K562 (cell line): ENCODE results near the gene LAMA5. TPM values are rescaled to one million over a fixed set of nuclear protein-coding genes. Genes with fewer than 3 reads are reported as not detected.

ENCODE experiments used
- ATAC-seq: fragments of 200-7000 bp; cut with Tn5 transposase; 3 replicates; pipeline ENCODE4 v1.9.1; 2020; ENCODE audit warnings: moderate library complexity
- BruUV-seq: library from RNA; stranded (reverse); fragments of 400-500 nt; replicated peaks from 2 replicates; lab custom pipeline; 2021; lab: Mats Ljungman, UMichigan
- CTCF ChIA-PET: fragments of 300-600 bp; formaldehyde crosslinking; extraction: SDS; loops from one replicate; lab custom pipeline; 2021; ENCODE audit warnings: low intra/inter-chr PET ratio; lab: Yijun Ruan, JAX
- POLR2A ChIA-PET: fragments of 300-600, 350-650 bp; sonication (Branson Sonifier 250); formaldehyde crosslinking; extraction: SDS; loops from one replicate; lab custom pipeline; 2021; ENCODE audit warnings: antibody characterized with exemption, inconsistent platforms; lab: Yijun Ruan, JAX
- DNase-seq, 4 experiments: peaks; one replicate each; pipeline versions ENCODE4 v3.0.0 to v3.0.0-alpha.2; 2011 to 2018; ENCODE audit warnings: low spot score in 3 of 4, mixed read lengths in 3 of 4; ENCODE audit errors: extremely low read depth in 1 of 4
- FAIRE-seq: peaks from 2 replicates; lab custom pipeline; 2011; peaks lifted over from hg19 to GRCh38; lab: Jason Lieb, UNC
- H2AFZ ChIP-seq: 2 replicates; pipeline ENCODE4 v1.6.0; 2011; ENCODE audit warnings: low read depth, low read length, control low read depth, inconsistent platforms
- H3K27ac ChIP-seq: fragments of 200-600 bp; 3 replicates; pipeline ENCODE4 v1.8.0; 2011; ENCODE audit warnings: low read depth, mild to moderate bottlenecking, control low read depth, inconsistent platforms, low read length, moderate library complexity, mixed read lengths; ENCODE audit errors: extremely low read depth
- H3K27me3 ChIP-seq, 2 experiments: fragments of 300-600 bp in 1 of 2; 2 replicates in 1 of 2; 3 replicates in 1 of 2; pipeline versions ENCODE4 v1.6.0 to v1.8.0; 2011; ENCODE audit warnings: inconsistent platforms in 2 of 2, low read length in 2 of 2, mild to moderate bottlenecking in 1 of 2, mixed read lengths in 1 of 2, moderate library complexity in 1 of 2; ENCODE audit not compliant: control insufficient read depth in 2 of 2, insufficient read depth in 2 of 2
- H3K36me3 ChIP-seq: fragments of 300-600 bp; 3 replicates; pipeline ENCODE4 v1.8.0; 2011; ENCODE audit warnings: mild to moderate bottlenecking, low read length, inconsistent platforms; ENCODE audit not compliant: control insufficient read depth, insufficient read depth
- H3K4me1 ChIP-seq, 2 experiments: fragments of 200-600 bp in 1 of 2; replicated peaks in 1 of 2; 2 replicates in 1 of 2; 3 replicates in 1 of 2; pipeline versions ENCODE4 v1.5.1 to v1.8.0; 2011; ENCODE audit warnings: inconsistent platforms in 2 of 2, low read length in 2 of 2, mild to moderate bottlenecking in 1 of 2, mixed read lengths in 1 of 2, moderate library complexity in 1 of 2; ENCODE audit not compliant: control insufficient read depth in 2 of 2, insufficient read depth in 2 of 2
- H3K4me2 ChIP-seq: 2 replicates; pipeline ENCODE4 v1.6.1; 2011; ENCODE audit warnings: low read length, control low read depth, inconsistent platforms, mixed read lengths; ENCODE audit not compliant: insufficient read depth
- H3K4me3 ChIP-seq: fragments of 200-600 bp; sonication (generic), shearing (Covaris generic); 2 replicates; pipeline ENCODE4 v1.5.1; 2016; ENCODE audit warnings: control low read depth, inconsistent platforms
- H3K79me2 ChIP-seq: fragments of 200-600 bp; 3 replicates; pipeline ENCODE4 v1.8.0; 2011; ENCODE audit warnings: low read length, inconsistent platforms; ENCODE audit not compliant: control insufficient read depth, insufficient read depth
- H3K9ac ChIP-seq, 2 experiments: 2 replicates each; pipeline versions ENCODE4 v1.6.0 to v1.6.1; 2011; ENCODE audit warnings: low read depth in 2 of 2, low read length in 2 of 2, control low read depth in 1 of 2, inconsistent platforms in 1 of 2, mild to moderate bottlenecking in 1 of 2, mixed read lengths in 1 of 2; ENCODE audit not compliant: insufficient read depth in 1 of 2
- H3K9me1 ChIP-seq: one replicate; pipeline ENCODE4 v1.6.0; 2011; ENCODE audit warnings: inconsistent platforms, mild to moderate bottlenecking, low read length, moderate library complexity; ENCODE audit not compliant: control insufficient read depth, insufficient read depth
- H3K9me3 ChIP-seq: replicated peaks from 2 replicates; pipeline ENCODE4 v1.5.1; 2011; ENCODE audit warnings: low read depth, low read length, inconsistent platforms; ENCODE audit not compliant: control insufficient read depth, insufficient read depth
- H4K20me1 ChIP-seq: replicated peaks from 2 replicates; pipeline ENCODE4 v1.6.1; 2011; ENCODE audit warnings: low read length, inconsistent platforms, mixed read lengths; ENCODE audit not compliant: control insufficient read depth, insufficient read depth
- HCFC1 ChIP-seq: IDR thresholded peaks from 2 replicates; pipeline ENCODE4 v1.6.1; 2012; ENCODE audit warnings: low read depth, low read length, improper control_type of control experiment
- POLR2A ChIP-seq: fragments of 450-650 bp; conservative IDR thresholded peaks from 2 replicates; pipeline ENCODE4 v1.6.1; 2016
- POLR2G ChIP-seq: fragments of 200-400 bp; formaldehyde crosslinking; IDR thresholded peaks from 2 replicates; pipeline ENCODE4 v1.6.1; 2017; ENCODE audit warnings: low read depth, mild to moderate bottlenecking, antibody characterized with exemption, low read length, moderate library complexity
- PTBP1 ChIP-seq: fragments of 200-400 bp; formaldehyde crosslinking; IDR thresholded peaks from 2 replicates; pipeline ENCODE4 v1.6.1; 2017; ENCODE audit warnings: low read depth, low read length
- RBFOX2 ChIP-seq: fragments of 200-400 bp; formaldehyde crosslinking; IDR thresholded peaks from 2 replicates; pipeline ENCODE4 v1.6.1; 2017; ENCODE audit warnings: low read depth, mild to moderate bottlenecking, low read length, moderate library complexity
- RBM22 ChIP-seq: fragments of 200-400 bp; formaldehyde crosslinking; IDR thresholded peaks from 2 replicates; pipeline ENCODE4 v1.6.1; 2018; ENCODE audit warnings: low read length, low read depth; ENCODE audit not compliant: poor library complexity, severe bottlenecking
- ZBTB33 ChIP-seq: sonication (generic); formaldehyde crosslinking; IDR thresholded peaks from 2 replicates; pipeline ENCODE4 v1.8.1; 2023; ENCODE audit warnings: mild to moderate bottlenecking, missing genetic modification reagents
- ZZZ3 ChIP-seq: fragments of 450-650 bp; IDR thresholded peaks from 2 replicates; pipeline ENCODE4 v1.6.1; 2016; ENCODE audit warnings: antibody characterized with exemption, mild to moderate bottlenecking, moderate library complexity
- WGBS: fragments of 100-300 bp; shearing (Covaris generic); methylation state at CpG from one replicate; pipeline ENCODE4 v1.1.6; 2016; ENCODE audit warnings: low coverage, mixed read lengths; ENCODE audit not compliant: insufficient coverage; ENCODE audit errors: missing lambda C conversion rate; 5-methylcytosine and 5-hydroxymethylcytosine counted together
- in situ Hi-C: fragments of 300-500 bp; cut with MboI; formaldehyde crosslinking; loops from 4 replicates; pipeline ENCODE4 v1.15.0; 2018; ENCODE audit warnings: inconsistent platforms, mixed read lengths
- intact Hi-C: fragments of 100-400 bp; cut with micrococcal nuclease; formaldehyde crosslinking; loops from 2 replicates; pipeline ENCODE4 v1.14.2; 2022
- polyA plus RNA-seq, 8 experiments: library from polyadenylated mRNA; depleted of rRNA in 4 of 8; stranded (reverse) in 5 of 8; unstranded in 3 of 8; fragments of >200 nt; fragmentation: Nextera tagmentation in 2 of 8; fragmentation: Illumina TruSeq in 1 of 8; extraction: Ambion mirVana in 2 of 8; extraction: Trizol in 1 of 8; gene quantifications; 2 replicates each; pipeline versions ENCODE4 v1.2.1 to v1.2.3, GENCODE V29; 2011 to 2014; ENCODE audit warnings: inconsistent platforms in 1 of 8, missing spikeins in 1 of 8
- total RNA-seq, 7 experiments: library from RNA; depleted of rRNA in 6 of 7; stranded (reverse); fragments of >200 nt in 6 of 7; fragmentation: Illumina TruSeq in 2 of 7; extraction: Trizol in 2 of 7; gene quantifications; 2 replicates each; pipeline versions ENCODE4 v1.2.1 to v1.2.3, GENCODE V29; 2011 to 2021; ENCODE audit warnings: low replicate concordance in 1 of 7

The LAMA5 gene
- total and polyA plus RNA-seq, 9 of the 15 experiments (the other 6 are each of a cell fraction or from before 2014, with no cell fraction given): 0.31 to 101 (median 7.8) TPM

GRCh38 chr20:62391165-62392076, 24.3 kb upstream of the LAMA5 start:
- peaks cover 41% of the 10 kb centered on the region for H3K36me3 ChIP-seq
- peaks cover 12% of the 10 kb centered on the region for H3K9me1 ChIP-seq
- H3K27ac ChIP-seq: no peak overlapping the region
- H3K9me3 ChIP-seq: no peaks in the 10 kb centered on the region
- ATAC-seq (no peak), FAIRE-seq (no peak), DNase-seq (no peak)
- intact Hi-C loops (no loop called here), in situ Hi-C loops (no loop called here)
- BruUV-seq: no TSS peak
- peaks cover 9% of the 10 kb centered on the region for H4K20me1 ChIP-seq
- H3K79me2 ChIP-seq: peaks cover 35% of the 10 kb centered on the region
- H3K4me2 ChIP-seq: no peak overlapping the region
- TF ChIP-seq POLR2A (peak; percentile 10; the same call in 1 of the 2 replicates), ZBTB33 (CRISPR knock-in tag) (peak; percentile 92), ZZZ3 (no peak), POLR2G (peak; percentile 75), PTBP1 (0 out of 2 replicates have a peak, but pooled peaks have one; percentile 45), RBM22 (peak; percentile 76), RBFOX2 (peak; percentile 43; the same call in 1 of the 2 replicates), HCFC1 (no peak)
- peaks cover 11 to 63% of the 10 kb centered on the region in 2 experiments; a peak in 4 of 5 replicates for H3K4me1 ChIP-seq
- H3K27me3 ChIP-seq: no peaks in the 10 kb centered on the region
- no peak overlapping the region for H3K9ac ChIP-seq
- ChIA-PET CTCF (no interaction called here), POLR2A (interaction anchor here (0.7 to 5.1 kb wide), 4 partner anchors 10 to 27 kb away, joined by 3 to 28 read pairs (median 4); no protein-coding TSS in a partner anchor)
- no peak overlapping the region for H2AFZ ChIP-seq
- H3K4me3 ChIP-seq: no peak overlapping the region
- 84% methylated on average over 41 of the region's 44 CpGs for WGBS
